GM12873 (cell line): ENCODE data around the gene CRYBG1.

Source experiments
- TF ChIP-seq, protein P1 (sequence below): IDR thresholded peaks from 2 replicates; pipeline ENCODE4 v1.5.1; 2012; ENCODE audit warnings: low read depth, mild to moderate bottlenecking, moderate library complexity, low read length, control low read depth; ENCODE audit not compliant: insufficient read depth; ENCODE audit errors: missing control alignments

Gene CRYBG1

DNA sequence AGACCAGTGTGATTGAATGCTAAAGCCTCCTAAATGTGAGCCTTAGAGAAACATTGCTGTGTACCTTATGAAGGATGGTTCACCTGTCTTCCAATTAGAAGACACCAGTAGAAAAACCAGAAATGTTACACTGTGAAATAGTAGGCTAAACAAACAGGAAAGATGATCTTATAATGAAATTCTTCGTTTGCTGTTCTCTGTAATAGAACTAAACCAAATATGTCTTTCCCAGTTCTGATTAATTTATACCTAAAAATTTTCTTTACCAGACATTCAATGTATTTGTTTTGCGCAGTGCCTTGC lies 154.0 kb downstream of the CRYBG1 start:
- TF ChIP-seq, protein P1, sequence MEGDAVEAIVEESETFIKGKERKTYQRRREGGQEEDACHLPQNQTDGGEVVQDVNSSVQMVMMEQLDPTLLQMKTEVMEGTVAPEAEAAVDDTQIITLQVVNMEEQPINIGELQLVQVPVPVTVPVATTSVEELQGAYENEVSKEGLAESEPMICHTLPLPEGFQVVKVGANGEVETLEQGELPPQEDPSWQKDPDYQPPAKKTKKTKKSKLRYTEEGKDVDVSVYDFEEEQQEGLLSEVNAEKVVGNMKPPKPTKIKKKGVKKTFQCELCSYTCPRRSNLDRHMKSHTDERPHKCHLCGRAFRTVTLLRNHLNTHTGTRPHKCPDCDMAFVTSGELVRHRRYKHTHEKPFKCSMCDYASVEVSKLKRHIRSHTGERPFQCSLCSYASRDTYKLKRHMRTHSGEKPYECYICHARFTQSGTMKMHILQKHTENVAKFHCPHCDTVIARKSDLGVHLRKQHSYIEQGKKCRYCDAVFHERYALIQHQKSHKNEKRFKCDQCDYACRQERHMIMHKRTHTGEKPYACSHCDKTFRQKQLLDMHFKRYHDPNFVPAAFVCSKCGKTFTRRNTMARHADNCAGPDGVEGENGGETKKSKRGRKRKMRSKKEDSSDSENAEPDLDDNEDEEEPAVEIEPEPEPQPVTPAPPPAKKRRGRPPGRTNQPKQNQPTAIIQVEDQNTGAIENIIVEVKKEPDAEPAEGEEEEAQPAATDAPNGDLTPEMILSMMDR, result no peak

DNA sequence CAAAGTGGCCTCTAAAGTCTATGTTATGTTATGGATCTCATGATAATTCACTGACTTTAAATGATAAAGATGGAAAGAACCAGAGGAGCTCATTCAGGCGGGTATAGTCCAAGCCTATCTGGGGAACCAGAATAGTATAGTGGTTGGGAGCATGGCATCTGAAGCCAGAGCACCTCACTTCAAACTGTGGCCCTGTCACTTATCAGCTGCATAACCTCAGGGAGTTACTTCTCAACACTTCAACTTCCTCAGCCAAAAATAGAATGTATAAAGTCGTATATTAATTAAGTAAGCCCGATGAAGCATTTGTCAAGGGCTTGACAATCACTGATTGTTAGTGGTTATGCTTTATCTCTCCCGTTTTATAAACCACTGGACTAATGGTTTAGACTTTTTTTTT lies 156.1 kb downstream of the CRYBG1 start:
- TF ChIP-seq, protein P1, result no peak

DNA sequence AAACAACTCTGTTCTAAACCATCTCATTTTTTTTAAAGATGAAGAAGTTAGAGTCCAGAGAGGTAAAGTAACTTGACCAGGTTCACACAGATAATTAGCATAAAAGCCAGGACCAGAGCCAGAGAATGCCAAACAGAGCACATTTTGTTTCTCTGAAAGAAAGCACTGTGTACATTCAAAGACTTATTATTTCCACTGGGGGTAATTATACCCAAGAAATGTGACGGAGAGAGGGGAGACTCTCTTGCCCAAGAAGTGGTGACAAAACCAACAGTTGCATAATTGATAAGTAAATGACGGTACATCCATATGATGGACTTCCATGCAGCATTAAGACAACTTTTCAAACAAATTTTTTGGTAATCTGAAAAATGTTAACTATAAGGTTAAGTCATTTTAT lies 157.2 kb downstream of the CRYBG1 start:
- TF ChIP-seq, protein P1, result no peak

DNA sequence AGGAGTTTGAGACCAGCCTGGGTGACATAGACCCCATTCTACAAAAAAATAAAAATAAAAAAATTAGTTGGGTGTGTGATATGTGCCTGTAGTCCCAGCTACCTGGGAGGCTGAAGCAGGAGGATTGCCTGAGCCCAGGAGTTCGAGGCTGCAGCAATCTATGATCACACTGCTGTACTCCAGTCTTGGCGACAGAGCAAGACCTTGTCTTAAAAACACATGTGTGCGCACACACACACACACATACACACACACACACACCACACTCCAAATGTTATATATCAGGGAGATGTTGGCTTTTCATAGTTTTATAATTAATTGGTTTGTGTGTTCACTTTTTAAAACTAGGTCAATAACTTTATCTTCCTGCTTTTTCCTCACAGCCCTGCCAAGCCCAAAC lies 158.2 kb downstream of the CRYBG1 start:
- TF ChIP-seq, protein P1, result no peak

DNA sequence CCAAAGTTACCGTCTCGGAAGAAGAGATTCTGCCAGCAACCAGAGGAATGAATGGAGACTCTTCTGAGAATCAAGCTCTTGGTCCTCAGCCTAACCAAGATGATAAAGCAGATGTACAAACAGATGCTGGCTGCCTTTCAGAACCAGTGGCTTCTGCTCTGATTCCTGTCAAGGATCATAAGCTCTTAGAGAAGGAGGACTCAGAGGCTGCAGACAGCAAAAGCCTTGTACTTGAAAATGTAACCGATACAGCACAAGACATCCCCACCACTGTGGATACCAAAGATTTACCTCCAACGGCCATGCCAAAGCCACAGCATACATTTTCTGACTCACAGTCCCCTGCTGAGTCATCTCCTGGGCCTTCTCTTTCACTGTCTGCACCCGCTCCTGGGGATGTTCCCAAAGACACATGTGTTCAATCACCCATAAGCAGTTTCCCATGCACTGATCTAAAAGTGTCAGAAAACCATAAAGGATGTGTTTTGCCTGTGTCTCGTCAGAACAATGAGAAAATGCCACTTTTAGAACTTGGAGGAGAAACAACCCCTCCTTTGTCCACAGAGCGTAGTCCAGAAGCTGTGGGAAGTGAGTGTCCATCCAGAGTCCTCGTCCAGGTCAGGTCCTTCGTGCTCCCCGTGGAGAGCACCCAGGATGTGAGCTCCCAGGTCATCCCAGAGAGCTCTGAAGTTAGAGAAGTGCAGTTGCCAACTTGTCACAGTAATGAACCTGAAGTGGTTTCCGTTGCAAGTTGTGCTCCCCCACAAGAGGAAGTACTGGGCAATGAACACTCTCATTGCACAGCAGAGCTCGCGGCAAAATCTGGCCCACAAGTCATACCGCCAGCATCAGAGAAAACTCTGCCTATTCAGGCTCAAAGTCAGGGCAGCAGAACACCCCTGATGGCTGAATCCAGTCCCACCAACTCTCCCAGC lies 159.2 kb downstream of the CRYBG1 start:
- TF ChIP-seq, protein P1, result no peak

DNA sequence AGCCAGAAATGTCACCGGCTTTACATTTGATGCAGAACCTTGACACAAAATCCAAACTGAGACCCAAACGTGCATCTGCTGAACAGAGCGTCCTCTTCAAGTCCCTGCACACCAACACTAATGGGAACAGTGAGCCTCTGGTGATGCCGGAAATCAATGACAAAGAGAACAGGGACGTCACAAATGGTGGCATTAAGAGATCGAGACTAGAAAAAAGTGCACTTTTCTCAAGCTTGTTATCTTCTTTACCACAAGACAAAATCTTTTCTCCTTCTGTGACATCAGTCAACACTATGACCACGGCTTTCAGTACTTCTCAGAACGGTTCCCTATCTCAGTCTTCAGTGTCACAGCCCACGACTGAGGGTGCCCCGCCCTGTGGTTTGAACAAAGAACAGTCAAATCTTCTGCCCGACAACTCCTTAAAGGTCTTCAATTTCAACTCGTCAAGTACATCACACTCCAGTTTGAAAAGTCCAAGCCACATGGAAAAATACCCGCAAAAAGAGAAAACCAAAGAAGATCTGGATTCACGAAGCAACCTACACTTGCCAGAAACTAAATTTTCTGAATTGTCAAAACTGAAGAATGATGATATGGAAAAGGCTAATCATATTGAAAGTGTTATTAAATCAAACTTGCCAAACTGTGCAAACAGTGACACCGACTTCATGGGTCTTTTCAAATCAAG lies 160.3 kb downstream of the CRYBG1 start:
- TF ChIP-seq, protein P1, result no peak

DNA sequence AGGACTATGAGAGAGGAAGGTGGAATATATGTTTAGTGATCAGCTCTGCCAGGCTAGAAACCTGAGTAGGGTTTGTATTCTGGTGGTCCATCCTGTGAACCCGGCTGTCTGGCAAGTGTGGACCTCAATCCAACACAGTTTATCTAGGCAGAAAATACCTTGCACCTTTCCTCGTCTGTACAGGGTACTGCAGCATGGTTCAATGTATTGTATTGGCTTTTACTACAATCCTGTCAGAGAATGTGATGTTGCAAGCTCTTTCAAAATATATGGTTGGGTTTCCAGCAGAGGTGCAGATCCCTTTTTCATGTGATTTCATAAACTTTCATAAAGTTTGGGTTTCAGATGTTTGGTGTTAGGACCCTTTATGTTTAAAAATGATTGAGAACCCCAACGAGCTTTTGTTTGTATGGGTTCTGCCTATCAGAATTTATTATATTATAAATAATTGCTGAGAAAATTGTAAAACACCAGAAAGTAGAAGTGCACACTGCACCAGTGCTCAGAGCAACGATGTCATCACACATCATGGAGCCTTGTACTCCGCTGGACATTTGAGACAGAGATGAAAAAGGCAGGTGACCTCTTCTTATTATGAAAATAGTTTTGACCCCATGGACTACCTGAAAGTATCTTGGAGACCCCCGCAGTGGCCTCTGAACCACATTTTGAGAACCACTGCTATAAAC lies 162.2 kb downstream of the CRYBG1 start:
- TF ChIP-seq, protein P1, result no peak
